K562 (cell line): ENCODE data around the gene MAS1L. TPM values are rescaled to one million over a fixed set of nuclear protein-coding genes. Genes with fewer than 3 reads are reported as not detected.

Experiments used
- BHLHE40 ChIP-seq: IDR thresholded peaks from 2 replicates; pipeline ENCODE4 v1.6.1; 2011; ENCODE audit warnings: low read length, improper control_type of control experiment
- KDM5B ChIP-seq: fragments of 200-600 bp; sonication (generic); IDR thresholded peaks from 2 replicates; pipeline ENCODE4 v1.6.1; 2012; ENCODE audit warnings: low read depth, mild to moderate bottlenecking, moderate library complexity, low read length, control low read depth, inconsistent platforms; ENCODE audit not compliant: insufficient replicate concordance
- KHSRP ChIP-seq: fragments of 450-650 bp; IDR thresholded peaks from 2 replicates; pipeline ENCODE4 v1.6.1; 2017
- MEIS2 ChIP-seq: fragments of 450-650 bp; IDR thresholded peaks from 2 replicates; pipeline ENCODE4 v1.6.1; 2014; ENCODE audit warnings: mild to moderate bottlenecking; ENCODE audit not compliant: partially characterized antibody
- MYC ChIP-seq, 2 experiments: fragments of 250-450 bp in 1 of 2; sonication (Bioruptor Pico) in 1 of 2; IDR thresholded peaks; 2 replicates each; pipeline versions ENCODE4 v1.5.1 to v1.6.1; 2012 to 2021; ENCODE audit warnings: low read depth in 2 of 2, borderline replicate concordance in 1 of 2, improper control_type of control experiment in 1 of 2, low read length in 1 of 2, mild to moderate bottlenecking in 1 of 2, moderate library complexity in 1 of 2
- NELFE ChIP-seq: IDR thresholded peaks from 2 replicates; pipeline ENCODE4 v1.6.1; 2011; ENCODE audit warnings: mild to moderate bottlenecking; ENCODE audit not compliant: insufficient read depth, insufficient read length
- RAD21 ChIP-seq, 2 experiments: fragments of 250-450 bp in 1 of 2; fragments of 450-650 bp in 1 of 2; sonication (Bioruptor Pico) in 1 of 2; formaldehyde crosslinking in 1 of 2; IDR thresholded peaks in 1 of 2; conservative IDR thresholded peaks in 1 of 2; 2 replicates each; pipeline versions ENCODE4 v1.4.0 to v1.8.0; 2020 to 2022; ENCODE audit warnings: mild to moderate bottlenecking in 2 of 2, moderate library complexity in 1 of 2
- RBM15 ChIP-seq: fragments of 200-400 bp; formaldehyde crosslinking; IDR thresholded peaks from 2 replicates; pipeline ENCODE4 v1.6.1; 2018; ENCODE audit warnings: mild to moderate bottlenecking, low read length, moderate library complexity; ENCODE audit not compliant: insufficient read depth
- ZNF584 ChIP-seq: fragments of 200-800 bp; sonication (Bioruptor generic); IDR thresholded peaks from 2 replicates; pipeline ENCODE4 v1.6.1; 2016; ENCODE audit warnings: low read depth, mild to moderate bottlenecking, missing genetic modification characterization, missing compliant biosample characterization
- ZNF785 ChIP-seq: fragments of 250-450 bp; sonication (Bioruptor Pico); IDR thresholded peaks from 2 replicates; pipeline ENCODE4 v1.4.0; 2020; ENCODE audit warnings: mild to moderate bottlenecking
- polyA plus RNA-seq, 8 experiments: library from polyadenylated mRNA; depleted of rRNA in 4 of 8; stranded (reverse) in 5 of 8; unstranded in 3 of 8; fragments of >200 nt; fragmentation: Nextera tagmentation in 2 of 8; fragmentation: Illumina TruSeq in 1 of 8; extraction: Ambion mirVana in 2 of 8; extraction: Trizol in 1 of 8; gene quantifications; 2 replicates each; pipeline versions ENCODE4 v1.2.1 to v1.2.3, GENCODE V29; 2011 to 2014; ENCODE audit warnings: inconsistent platforms in 1 of 8, missing spikeins in 1 of 8
- total RNA-seq, 7 experiments: library from RNA; depleted of rRNA in 6 of 7; stranded (reverse); fragments of >200 nt in 6 of 7; fragmentation: Illumina TruSeq in 2 of 7; extraction: Trizol in 2 of 7; gene quantifications; 2 replicates each; pipeline versions ENCODE4 v1.2.1 to v1.2.3, GENCODE V29; 2011 to 2021; ENCODE audit warnings: low replicate concordance in 1 of 7
- TF ChIP-seq, protein P1 (sequence below), 2 experiments: fragments of 450-650 bp; formaldehyde crosslinking in 1 of 2; IDR thresholded peaks; 2 replicates each; pipeline versions ENCODE4 v1.4.0 to v1.6.1; 2014 to 2020; ENCODE audit warnings: mild to moderate bottlenecking in 2 of 2, borderline replicate concordance in 1 of 2, low read depth in 1 of 2
- TF ChIP-seq, protein P2 (sequence below): fragments of 450-650 bp; IDR thresholded peaks from 2 replicates; pipeline ENCODE4 v1.6.1; 2016; ENCODE audit warnings: low read depth, mild to moderate bottlenecking, moderate library complexity
- TF ChIP-seq, protein P3 (sequence below): sonication (generic); formaldehyde crosslinking; IDR thresholded peaks from 2 replicates; pipeline ENCODE4 v1.8.0; 2022; ENCODE audit warnings: mild to moderate bottlenecking, missing genetic modification reagents
- TF ChIP-seq, protein P4 (sequence below), 2 experiments: IDR thresholded peaks; 2 replicates each; pipeline ENCODE4 v1.6.1; 2011; ENCODE audit warnings: borderline replicate concordance in 1 of 2, control low read depth in 1 of 2, low read depth in 1 of 2, low read length in 1 of 2, mild to moderate bottlenecking in 1 of 2, mixed read lengths in 1 of 2, moderate library complexity in 1 of 2; ENCODE audit not compliant: insufficient read depth in 1 of 2, insufficient read length in 1 of 2, poor library complexity in 1 of 2, severe bottlenecking in 1 of 2; ENCODE audit errors: extremely low read depth in 1 of 2

MAS1L gene
- total and polyA plus RNA-seq, 9 of the 15 experiments (the other 6 are each of a cell fraction or from before 2014, with no cell fraction given), result not detected

DNA sequence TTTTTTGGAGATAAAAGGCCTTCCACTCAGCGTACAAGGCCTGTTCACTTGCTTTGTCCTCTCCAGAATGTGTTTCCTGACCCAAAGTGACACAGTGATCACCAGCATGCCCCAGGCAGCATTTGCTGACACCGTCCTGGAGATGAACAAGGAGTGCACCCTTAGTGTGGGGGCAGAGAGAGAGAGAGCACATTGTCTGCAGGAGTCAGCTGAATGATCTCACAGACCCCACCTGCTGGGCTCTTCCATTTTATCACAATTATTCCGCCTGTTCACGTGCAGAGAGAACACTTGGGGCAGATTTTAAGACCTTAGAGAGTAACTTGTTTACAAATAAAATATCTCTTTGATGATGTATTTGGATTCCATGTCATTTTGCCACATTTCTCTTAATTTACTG lies 22.4 kb upstream of the MAS1L start (continued):
- TF ChIP-seq, protein P1, sequence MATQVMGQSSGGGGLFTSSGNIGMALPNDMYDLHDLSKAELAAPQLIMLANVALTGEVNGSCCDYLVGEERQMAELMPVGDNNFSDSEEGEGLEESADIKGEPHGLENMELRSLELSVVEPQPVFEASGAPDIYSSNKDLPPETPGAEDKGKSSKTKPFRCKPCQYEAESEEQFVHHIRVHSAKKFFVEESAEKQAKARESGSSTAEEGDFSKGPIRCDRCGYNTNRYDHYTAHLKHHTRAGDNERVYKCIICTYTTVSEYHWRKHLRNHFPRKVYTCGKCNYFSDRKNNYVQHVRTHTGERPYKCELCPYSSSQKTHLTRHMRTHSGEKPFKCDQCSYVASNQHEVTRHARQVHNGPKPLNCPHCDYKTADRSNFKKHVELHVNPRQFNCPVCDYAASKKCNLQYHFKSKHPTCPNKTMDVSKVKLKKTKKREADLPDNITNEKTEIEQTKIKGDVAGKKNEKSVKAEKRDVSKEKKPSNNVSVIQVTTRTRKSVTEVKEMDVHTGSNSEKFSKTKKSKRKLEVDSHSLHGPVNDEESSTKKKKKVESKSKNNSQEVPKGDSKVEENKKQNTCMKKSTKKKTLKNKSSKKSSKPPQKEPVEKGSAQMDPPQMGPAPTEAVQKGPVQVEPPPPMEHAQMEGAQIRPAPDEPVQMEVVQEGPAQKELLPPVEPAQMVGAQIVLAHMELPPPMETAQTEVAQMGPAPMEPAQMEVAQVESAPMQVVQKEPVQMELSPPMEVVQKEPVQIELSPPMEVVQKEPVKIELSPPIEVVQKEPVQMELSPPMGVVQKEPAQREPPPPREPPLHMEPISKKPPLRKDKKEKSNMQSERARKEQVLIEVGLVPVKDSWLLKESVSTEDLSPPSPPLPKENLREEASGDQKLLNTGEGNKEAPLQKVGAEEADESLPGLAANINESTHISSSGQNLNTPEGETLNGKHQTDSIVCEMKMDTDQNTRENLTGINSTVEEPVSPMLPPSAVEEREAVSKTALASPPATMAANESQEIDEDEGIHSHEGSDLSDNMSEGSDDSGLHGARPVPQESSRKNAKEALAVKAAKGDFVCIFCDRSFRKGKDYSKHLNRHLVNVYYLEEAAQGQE (IDR thresholded peaks at IDR 0.05; ENCODE audit: borderline replicate concordance), result peak; percentile 18; the same call in 1 of the 2 replicates
- TF ChIP-seq, protein P1 (CRISPR knock-in tag; IDR thresholded peaks at IDR 0.05; ENCODE audit: low read depth), result no peak
- TF ChIP-seq NELFE, result no peak
- TF ChIP-seq, protein P2, sequence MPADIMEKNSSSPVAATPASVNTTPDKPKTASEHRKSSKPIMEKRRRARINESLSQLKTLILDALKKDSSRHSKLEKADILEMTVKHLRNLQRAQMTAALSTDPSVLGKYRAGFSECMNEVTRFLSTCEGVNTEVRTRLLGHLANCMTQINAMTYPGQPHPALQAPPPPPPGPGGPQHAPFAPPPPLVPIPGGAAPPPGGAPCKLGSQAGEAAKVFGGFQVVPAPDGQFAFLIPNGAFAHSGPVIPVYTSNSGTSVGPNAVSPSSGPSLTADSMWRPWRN, result no peak
- no peak for TF ChIP-seq ZNF785 (CRISPR knock-in tag)
- TF ChIP-seq KDM5B, result no peak
- no peak for TF ChIP-seq KHSRP
- peak; percentile 46 to 68 for TF ChIP-seq RAD21 (CRISPR knock-in tag; conservative IDR thresholded peaks at IDR 0.05 in 1 of 2, IDR thresholded peaks at IDR 0.05 in 1 of 2)
- TF ChIP-seq, protein P3, sequence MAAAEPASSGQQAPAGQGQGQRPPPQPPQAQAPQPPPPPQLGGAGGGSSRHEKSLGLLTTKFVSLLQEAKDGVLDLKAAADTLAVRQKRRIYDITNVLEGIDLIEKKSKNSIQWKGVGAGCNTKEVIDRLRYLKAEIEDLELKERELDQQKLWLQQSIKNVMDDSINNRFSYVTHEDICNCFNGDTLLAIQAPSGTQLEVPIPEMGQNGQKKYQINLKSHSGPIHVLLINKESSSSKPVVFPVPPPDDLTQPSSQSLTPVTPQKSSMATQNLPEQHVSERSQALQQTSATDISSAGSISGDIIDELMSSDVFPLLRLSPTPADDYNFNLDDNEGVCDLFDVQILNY (CRISPR knock-in tag), result no peak
- TF ChIP-seq, protein P4, sequence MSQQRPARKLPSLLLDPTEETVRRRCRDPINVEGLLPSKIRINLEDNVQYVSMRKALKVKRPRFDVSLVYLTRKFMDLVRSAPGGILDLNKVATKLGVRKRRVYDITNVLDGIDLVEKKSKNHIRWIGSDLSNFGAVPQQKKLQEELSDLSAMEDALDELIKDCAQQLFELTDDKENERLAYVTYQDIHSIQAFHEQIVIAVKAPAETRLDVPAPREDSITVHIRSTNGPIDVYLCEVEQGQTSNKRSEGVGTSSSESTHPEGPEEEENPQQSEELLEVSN (IDR thresholded peaks at IDR 0.05; ENCODE audit: borderline replicate concordance in 1 of 2, extremely low read depth in 1 of 2, insufficient read depth in 1 of 2, insufficient read length in 1 of 2, low read depth in 1 of 2, low read length in 1 of 2, poor library complexity in 1 of 2, severe bottlenecking in 1 of 2), result no peak
- TF ChIP-seq ZNF584 (CRISPR knock-in tag), result no peak
- no peak for TF ChIP-seq MYC (IDR thresholded peaks at IDR 0.05; ENCODE audit: low read depth, low read length)
- TF ChIP-seq MYC (CRISPR knock-in tag; IDR thresholded peaks at IDR 0.05; ENCODE audit: borderline replicate concordance, low read depth), result no peak
- TF ChIP-seq BHLHE40, result peak; percentile 79
- no peak for TF ChIP-seq RBM15
- no peak for TF ChIP-seq MEIS2
